Right lobe of liver (tissue), 4 donors: Measurements from ENCODE around the gene CCK.

Experiments
- CTCF ChIP-seq, 4 donors: fragments of 200-600 bp in 3 of 4; fragments of 450-650 bp in 1 of 4; IDR thresholded peaks; one replicate each; pipeline versions ENCODE4 v1.5.1 to v1.8.0; 2016 to 2022; ENCODE audit warnings: antibody characterized with exemption in 4 of 4, mild to moderate bottlenecking in 2 of 4
- POLR2A ChIP-seq: fragments of 450-650 bp; IDR thresholded peaks from one replicate; pipeline ENCODE4 v1.6.1; 2017; ENCODE audit warnings: antibody characterized with exemption, mild to moderate bottlenecking
- donor health status: DM: no; HTN: no; CAD: no.
- donor health status: DM: no; HTN: no; CAD: no.
- donor health status: DM: no; HTN: yes; CAD: no.

GRCh38 chr3:42266085-42266484 lies at the start of gene CCK:
- TF ChIP-seq CTCF (IDR thresholded peaks at IDR 0.05) (no peak), POLR2A (no peak)
